ENCODE results near the gene MACROH2A1. TPM values are rescaled to one million over a fixed set of nuclear protein-coding genes. Genes with fewer than 3 reads are reported as not detected.

The MACROH2A1 gene
- polyA plus RNA-seq, 2 of the 4 experiments (the other 2 are of a cell fraction), result 158 to 172 TPM

DNA sequence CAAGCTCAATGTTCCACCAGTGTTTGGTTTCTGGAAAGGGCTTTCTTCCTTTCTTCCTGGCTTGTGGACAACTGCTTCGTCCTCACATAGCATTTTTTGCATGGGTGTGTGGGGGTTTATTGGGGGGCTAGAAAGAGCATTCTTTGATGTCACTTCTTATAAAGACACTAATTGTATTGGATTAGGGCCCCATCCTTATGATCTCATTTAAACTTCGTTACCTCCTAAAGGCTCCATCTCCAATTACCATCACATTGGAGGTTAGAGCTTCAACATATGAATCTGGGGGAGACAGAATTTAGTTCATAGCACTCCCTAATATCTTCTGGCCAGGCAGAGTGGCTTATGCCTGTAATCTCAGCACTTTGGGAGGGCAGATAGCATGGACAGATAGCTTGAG lies 6.1 kb upstream of the MACROH2A1 start:
- TF ChIP-seq SREBF2 (IDR thresholded peaks at IDR 0.05), result no peak
- TF ChIP-seq POLR2A (IDR thresholded peaks at IDR 0.05; ENCODE audit: low read length), result no peak
- ChIA-PET POLR2A (no interaction called here), CTCF (interaction anchor here (1.0 kb wide), 1 partner anchor 21 kb away, joined by 4 read pairs; no protein-coding TSS in a partner anchor)
- no peak overlapping the region for H3K4me2 ChIP-seq
- H3K4me3 ChIP-seq, result no peak overlapping the region
- WGBS (ENCODE audit: missing lambda C conversion rate), result 27% methylated on average over 2 of the region's 2 CpGs
- ATAC-seq, result no peak
- no peak overlapping the region for H3K27ac ChIP-seq
- H3K4me1 ChIP-seq, result no peaks in the 10 kb centered on the region; the same call in 1 of the 3 replicates
- DNase-seq (ENCODE audit: low read depth in 1 of 2, low spot score in 1 of 2), result no peak
- 0 out of 3 replicates have a peak, but pooled peaks cover 2% of the 10 kb centered on the region for H3K9me3 ChIP-seq
- FAIRE-seq, result no peak

- 80% methylated on average over 2 of the region's 2 CpGs for WGBS (ENCODE audit: missing lambda C conversion rate)
- DNase-seq (ENCODE audit: low read depth in 1 of 2, low spot score in 1 of 2), result no peak
- CTCF ChIA-PET, result interaction anchor here (0.8 to 3.1 kb wide), 3 partner anchors 24 to 64 kb away, joined by 3 to 10 read pairs (median 3); no protein-coding TSS in a partner anchor
- Histone ChIP-seq H3K27ac (no peak overlapping the region), H3K4me2 (no peak overlapping the region), H3K9me3 (0 out of 3 replicates have a peak, but pooled peaks cover 2% of the 10 kb centered on the region), H3K4me3 (no peak overlapping the region), H3K4me1 (peaks cover 15% of the 10 kb centered on the region)
- no peak for ATAC-seq
- POLR2A ChIA-PET, result no interaction called here
- no peak for FAIRE-seq
- TF ChIP-seq ZFP36 (IDR thresholded peaks at IDR 0.05; ENCODE audit: borderline replicate concordance, partially characterized antibody) (no peak), GATA3 (IDR thresholded peaks at IDR 0.05; ENCODE audit: borderline replicate concordance) (no peak), TFCP2L1 (CRISPR knock-in tag; IDR thresholded peaks at IDR 0.05) (no peak), NR3C1 (IDR thresholded peaks at IDR 0.05) (no peak), RFX5 (IDR thresholded peaks at IDR 0.05) (no peak), KDM1A (IDR thresholded peaks at IDR 0.05; ENCODE audit: low read depth) (no peak), SMC3 (IDR thresholded peaks at IDR 0.05) (no peak), RCOR1 (IDR thresholded peaks at IDR 0.05; ENCODE audit: low read depth, low read length) (no peak), CBX2 (IDR thresholded peaks at IDR 0.05; ENCODE audit: borderline replicate concordance, low read depth) (no peak)
Measured at GRCh38 chr5:135402031-135402430, 3.0 kb upstream of the MACROH2A1 start.

- Histone ChIP-seq H3K9me3 (0 out of 3 replicates have a peak, but pooled peaks cover 2% of the 10 kb centered on the region), H3K4me2 (no peak overlapping the region), H3K4me1 (peaks cover 22% of the 10 kb centered on the region), H3K27ac (no peak overlapping the region), H3K4me3 (no peak overlapping the region)
- 82% methylated on average over 5 of the region's 5 CpGs for WGBS (ENCODE audit: missing lambda C conversion rate)
- DNase-seq (ENCODE audit: low read depth in 1 of 2, low spot score in 1 of 2), result no peak
- CTCF ChIA-PET, result interaction anchor here (3.1 kb wide), 1 partner anchor 25 kb away, joined by 10 read pairs; no protein-coding TSS in a partner anchor
- ATAC-seq, result no peak
- TF ChIP-seq KDM5A (IDR thresholded peaks at IDR 0.05) (no peak), ZSCAN20 (CRISPR knock-in tag; IDR thresholded peaks at IDR 0.05) (no peak), CBX2 (IDR thresholded peaks at IDR 0.05; ENCODE audit: borderline replicate concordance, low read depth) (no peak), MYC (IDR thresholded peaks at IDR 0.05; ENCODE audit: borderline replicate concordance, low read length) (no peak), EHF (CRISPR knock-in tag; IDR thresholded peaks at IDR 0.05) (no peak), RAD21 (conservative IDR thresholded peaks at IDR 0.05 in 1 of 2, IDR thresholded peaks at IDR 0.05 in 1 of 2) (no peak)
- TF ChIP-seq, protein P1, sequence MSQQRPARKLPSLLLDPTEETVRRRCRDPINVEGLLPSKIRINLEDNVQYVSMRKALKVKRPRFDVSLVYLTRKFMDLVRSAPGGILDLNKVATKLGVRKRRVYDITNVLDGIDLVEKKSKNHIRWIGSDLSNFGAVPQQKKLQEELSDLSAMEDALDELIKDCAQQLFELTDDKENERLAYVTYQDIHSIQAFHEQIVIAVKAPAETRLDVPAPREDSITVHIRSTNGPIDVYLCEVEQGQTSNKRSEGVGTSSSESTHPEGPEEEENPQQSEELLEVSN (IDR thresholded peaks at IDR 0.05; ENCODE audit: borderline replicate concordance, low read depth), result no peak
- FAIRE-seq, result no peak
- POLR2A ChIA-PET, result no interaction called here
Measured at GRCh38 chr5:135400866-135401265, 1.8 kb upstream of the MACROH2A1 start.

DNA sequence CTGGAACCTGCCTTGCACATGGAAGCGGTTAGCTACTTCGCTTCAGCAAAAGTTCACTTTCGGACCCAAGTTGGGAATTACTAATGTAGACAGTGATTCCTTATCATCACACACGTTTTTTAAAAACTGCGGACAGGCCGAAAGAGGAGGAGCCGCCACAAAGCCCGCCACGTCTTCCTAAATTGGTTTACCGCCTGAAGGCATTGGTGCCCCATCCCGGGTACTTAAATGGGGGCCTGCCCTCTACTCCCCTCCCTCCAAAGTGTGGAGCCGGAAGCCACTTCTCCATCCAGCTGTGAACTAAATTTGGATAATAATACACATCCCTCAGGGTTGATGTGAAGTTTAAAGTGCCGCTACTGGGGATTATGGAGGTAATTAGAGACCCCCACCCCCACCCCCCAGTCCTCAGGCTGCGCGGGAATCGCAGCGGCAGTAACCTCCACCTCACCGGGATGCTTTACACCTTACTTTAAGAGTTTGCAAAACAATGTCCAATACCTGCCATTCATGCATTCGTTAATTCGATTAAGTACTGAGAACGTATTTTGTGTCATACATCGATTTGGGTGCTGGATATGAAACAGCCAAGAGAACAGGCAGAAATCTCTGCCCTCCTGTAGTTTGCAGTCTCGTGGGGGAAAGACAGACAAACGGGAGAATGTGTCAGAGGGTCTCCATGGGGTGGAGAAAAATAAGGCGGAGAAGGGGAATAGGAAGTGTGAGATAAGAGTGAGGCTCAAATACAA lies 937 bp upstream of the MACROH2A1 start:
- H3K4me2 ChIP-seq, result peak overlapping the region; percentile 95
- WGBS (ENCODE audit: missing lambda C conversion rate), result 89% methylated on average over 25 of the region's 25 CpGs
- peak overlapping the region; percentile 97 for H3K4me3 ChIP-seq
- 0 out of 3 replicates have a peak, but pooled peaks cover under 1% of the 10 kb centered on the region for H3K9me3 ChIP-seq
- H3K27ac ChIP-seq, result peak overlapping the region; percentile 91 to 98
- no peak for ATAC-seq
- no peak for DNase-seq (ENCODE audit: low read depth in 1 of 2, low spot score in 1 of 2)
- H3K4me1 ChIP-seq, result peaks cover 22% of the 10 kb centered on the region
- FAIRE-seq, result no peak
- TF ChIP-seq SREBF2 (IDR thresholded peaks at IDR 0.05) (no peak), POLR2AphosphoS2 (conservative IDR thresholded peaks at IDR 0.05; ENCODE audit: low read length) (no peak), EP300 (IDR thresholded peaks at IDR 0.05) (no peak), CTCF (IDR thresholded peaks at IDR 0.05) (no peak), HEYL (CRISPR knock-in tag; IDR thresholded peaks at IDR 0.05) (no peak), HMGXB4 (CRISPR knock-in tag; IDR thresholded peaks at IDR 0.05; ENCODE audit: borderline replicate concordance) (no peak), ZFP36 (IDR thresholded peaks at IDR 0.05; ENCODE audit: borderline replicate concordance, partially characterized antibody) (no peak), EHMT2 (IDR thresholded peaks at IDR 0.05; ENCODE audit: low read depth) (no peak)
- ChIA-PET CTCF (interaction anchor here (2.4 kb wide), 1 partner anchor 25 kb away, joined by 7 read pairs; no protein-coding TSS in a partner anchor), POLR2A (interaction anchor here (1.3 kb wide), 1 partner anchor 24 kb away, joined by 6 read pairs; no protein-coding TSS in a partner anchor)
